Activated T-cell treated with anti-CD3 and anti-CD28 coated beads, Interleukin-2, amount 50 U/mL, for 72 hours (primary cell): ENCODE measurements around the gene CHP2. TPM values are rescaled to one million over a fixed set of nuclear protein-coding genes. Genes with fewer than 3 reads are reported as not detected.
"Not testable (repeated sequence)": the region's sequence is repeated elsewhere in the genome, so short reads cannot be mapped to it uniquely, and the experiment has no call there.

Source experiments
- ATAC-seq, 2 donors: fragments of 150-1000 bp; cut with Tn5 transposase; replicated peaks in 1 of 2; 2 replicates each; pipeline ENCODE4 v1.10.0; 2021; ENCODE audit warnings: moderate library complexity in 2 of 2, mild to moderate bottlenecking in 1 of 2
- DNase-seq, 2 donors: peaks; one replicate each; pipeline ENCODE4 v3.0.0; 2021 to 2022; ENCODE audit warnings: mixed read lengths in 1 of 2
- H3K27ac Mint-ChIP-seq: one replicate; pipeline ENCODE4 v1.8.0; 2022; ENCODE audit warnings: mild to moderate bottlenecking, moderate library complexity, mixed read lengths
- H3K27me3 Mint-ChIP-seq: one replicate; pipeline ENCODE4 v1.8.0; 2022; ENCODE audit warnings: low read depth, mixed read lengths
- H3K36me3 Mint-ChIP-seq, 2 donors: one replicate each; pipeline ENCODE4 v1.8.0; 2022; ENCODE audit warnings: mixed read lengths in 2 of 2, mild to moderate bottlenecking in 1 of 2; ENCODE audit not compliant: insufficient read depth in 2 of 2
- H3K4me1 Mint-ChIP-seq: one replicate; pipeline ENCODE4 v1.8.0; 2022; ENCODE audit warnings: low read depth, mixed read lengths
- H3K4me3 Mint-ChIP-seq, 2 donors: one replicate each; pipeline ENCODE4 v1.8.0; 2022; ENCODE audit warnings: mild to moderate bottlenecking in 2 of 2, mixed read lengths in 2 of 2, moderate library complexity in 2 of 2
- H3K9me3 Mint-ChIP-seq, 2 donors: one replicate each; pipeline ENCODE4 v1.8.0; 2022; ENCODE audit warnings: mixed read lengths in 2 of 2
- total RNA-seq, 2 donors: library from RNA; stranded (reverse); gene quantifications; one replicate each; pipeline ENCODE4 v1.2.3, GENCODE V29; 2022

Gene CHP2
- not detected for total RNA-seq

- Mint-ChIP-seq H3K4me1 (no peaks in the 10 kb centered on the region), H3K27ac (no peak within 1 kb of the TSS), H3K9me3 (no peaks in the 10 kb centered on the region), H3K4me3 (peak within 1 kb of the TSS; percentile 23 to 30), H3K36me3 (no peaks in the 10 kb centered on the region), H3K27me3 (peaks cover 71% of the 10 kb centered on the region)
- no peak for ATAC-seq
- DNase-seq, result peak in 1 of 2 donors; percentile 3
These were observed at the start of gene CHP2 for GRCh38 chr16:23754594-23755483. CHP2 (plus strand) TSS chr16:23755026; CDS start chr16:23755050, 24 bp downstream.

- no peak for ATAC-seq
- H3K4me3 Mint-ChIP-seq, result no peak overlapping the region
- no peaks in the 10 kb centered on the region for H3K4me1 Mint-ChIP-seq
- H3K36me3 Mint-ChIP-seq, result peaks cover 12 to 18% of the 10 kb centered on the region in 2 donors
- H3K27ac Mint-ChIP-seq, result no peak overlapping the region
- peaks cover 35% of the 10 kb centered on the region for H3K27me3 Mint-ChIP-seq
- no peak for DNase-seq
- peaks cover 8 to 10% of the 10 kb centered on the region in 2 donors for H3K9me3 Mint-ChIP-seq
These were observed 49.3 kb upstream of the CHP2 start for GRCh38 chr16:23705517-23705902.

DNA sequence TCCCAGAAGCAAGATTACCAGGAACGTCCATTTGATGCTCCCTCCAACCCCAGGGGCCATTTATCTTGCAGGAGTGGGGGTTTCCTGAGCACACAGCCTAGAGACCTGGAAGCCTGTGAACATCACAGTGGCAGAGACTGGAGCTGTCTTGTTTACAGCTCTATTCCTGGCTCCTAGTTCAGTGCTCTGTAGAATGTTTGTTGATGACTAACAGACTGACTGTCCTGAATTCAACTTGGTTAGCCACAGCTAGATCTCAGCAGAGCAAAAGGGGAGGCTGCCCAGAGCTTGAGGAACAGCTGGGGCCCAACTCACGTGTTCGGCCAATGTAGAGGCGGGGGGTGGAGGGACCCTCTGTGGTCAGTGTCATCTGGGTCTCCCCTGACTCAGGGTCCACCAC lies 48.4 kb upstream of the CHP2 start:
- Mint-ChIP-seq H3K27me3 (peaks cover 43% of the 10 kb centered on the region), H3K4me1 (no peaks in the 10 kb centered on the region), H3K4me3 (no peak overlapping the region), H3K36me3 (peaks cover 12 to 20% of the 10 kb centered on the region in 2 donors), H3K27ac (no peak overlapping the region), H3K9me3 (peaks cover 8 to 10% of the 10 kb centered on the region in 2 donors)
- ATAC-seq, result no peak
- DNase-seq, result no peak

GRCh38 chr16:23709536-23709935 lies 45.3 kb upstream of the CHP2 start:
- no peak overlapping the region for H3K4me3 Mint-ChIP-seq
- peaks cover 4 to 5% of the 10 kb centered on the region in 2 donors for H3K9me3 Mint-ChIP-seq
- H3K27me3 Mint-ChIP-seq, result peaks cover 47% of the 10 kb centered on the region
- no peak overlapping the region for H3K27ac Mint-ChIP-seq
- DNase-seq, result no peak
- ATAC-seq, result no peak
- peaks cover 6 to 10% of the 10 kb centered on the region in 2 donors for H3K36me3 Mint-ChIP-seq
- H3K4me1 Mint-ChIP-seq, result no peaks in the 10 kb centered on the region

GRCh38 chr16:23710008-23710407 lies 44.8 kb upstream of the CHP2 start:
- Mint-ChIP-seq H3K4me1 (no peaks in the 10 kb centered on the region), H3K9me3 (peaks cover 4 to 5% of the 10 kb centered on the region in 2 donors), H3K4me3 (no peak overlapping the region), H3K27me3 (peaks cover 52% of the 10 kb centered on the region), H3K36me3 (peaks cover 6 to 10% of the 10 kb centered on the region in 2 donors), H3K27ac (no peak overlapping the region)
- ATAC-seq (no peak), DNase-seq (no peak)

DNA sequence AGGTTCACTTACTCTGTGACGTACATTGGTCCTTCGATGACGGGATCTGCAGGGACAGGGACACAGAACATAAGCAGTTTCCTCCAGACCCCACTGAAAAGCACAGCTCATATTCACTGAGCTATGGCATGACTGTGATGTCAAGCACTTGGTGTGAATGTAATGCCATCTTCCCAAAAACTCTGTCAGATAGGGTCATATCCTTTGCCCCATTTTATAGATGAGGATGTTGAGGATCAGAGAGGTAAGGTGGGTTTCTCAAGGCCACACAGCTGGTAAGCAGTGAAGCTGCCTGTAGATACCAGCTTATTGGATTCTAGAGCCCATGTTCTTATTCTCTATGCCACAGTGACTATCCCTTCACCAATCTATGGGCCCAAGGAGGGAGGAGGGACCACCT lies 44.3 kb upstream of the CHP2 start:
- DNase-seq (no peak), ATAC-seq (no peak)
- peaks cover 6 to 10% of the 10 kb centered on the region in 2 donors for H3K36me3 Mint-ChIP-seq
- no peak overlapping the region for H3K4me3 Mint-ChIP-seq
- no peaks in the 10 kb centered on the region for H3K4me1 Mint-ChIP-seq
- no peak overlapping the region for H3K27ac Mint-ChIP-seq
- peaks cover 4 to 5% of the 10 kb centered on the region in 2 donors for H3K9me3 Mint-ChIP-seq
- H3K27me3 Mint-ChIP-seq, result peaks cover 51% of the 10 kb centered on the region

DNA sequence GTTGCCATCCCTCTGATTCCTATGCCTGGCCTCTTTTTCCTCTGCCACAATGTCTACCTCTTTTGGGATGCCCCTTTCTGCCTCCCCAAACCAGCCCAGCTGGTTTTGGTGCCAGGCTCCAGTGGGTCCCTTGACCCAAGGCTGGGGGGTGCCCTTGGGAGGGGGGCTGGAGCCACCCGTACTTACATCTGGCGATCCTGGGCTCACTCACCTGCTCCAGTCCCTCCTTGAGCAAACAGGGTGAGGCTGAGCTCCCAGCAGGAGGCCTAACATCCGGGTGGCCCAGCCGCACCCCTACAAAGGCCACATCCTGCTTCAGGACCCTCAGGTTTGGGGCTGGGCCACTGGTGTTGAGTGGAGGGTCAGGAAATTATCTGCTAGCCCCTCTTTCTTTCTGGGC lies 43.0 kb upstream of the CHP2 start:
- ATAC-seq (no peak), DNase-seq (no peak)
- no peak overlapping the region for H3K4me3 Mint-ChIP-seq
- peaks cover 56% of the 10 kb centered on the region for H3K27me3 Mint-ChIP-seq
- no peaks in the 10 kb centered on the region for H3K4me1 Mint-ChIP-seq
- peaks cover 6 to 10% of the 10 kb centered on the region in 2 donors for H3K36me3 Mint-ChIP-seq
- H3K27ac Mint-ChIP-seq, result no peak overlapping the region
- peaks cover 4 to 5% of the 10 kb centered on the region in 2 donors for H3K9me3 Mint-ChIP-seq

DNA sequence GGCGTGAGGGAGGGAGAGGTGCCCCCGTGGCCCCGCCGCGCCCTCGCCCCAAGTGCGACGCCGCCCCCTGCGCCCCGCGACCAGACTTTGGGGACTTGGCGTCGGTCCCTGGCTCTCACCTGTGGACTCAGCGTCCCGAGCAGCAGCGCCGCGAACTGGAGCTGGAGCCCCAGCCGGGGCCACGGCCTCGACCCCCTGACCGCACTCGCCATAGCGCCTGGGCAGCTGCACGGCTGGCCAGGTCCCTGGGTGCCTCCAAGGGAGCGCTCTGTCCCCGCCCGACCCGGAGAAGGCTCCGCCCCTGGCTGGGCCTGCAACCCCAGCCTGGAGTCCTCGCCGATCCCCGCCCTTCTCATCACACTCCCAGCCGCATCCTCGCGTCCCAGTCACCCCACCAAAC lies 41.9 kb upstream of the CHP2 start, which contains the start of gene ERN2:
Gene ERN2, minus strand, starts transcription at position 247 of the 400 bp plus-strand sequence. Its CDS starts 35 bp downstream, at position 212.
- ATAC-seq, result no peak
- DNase-seq, result no peak
- Mint-ChIP-seq H3K36me3 (peaks cover 6 to 10% of the 10 kb centered on the region in 2 donors), H3K4me1 (no peaks in the 10 kb centered on the region), H3K9me3 (peaks cover 4 to 5% of the 10 kb centered on the region in 2 donors), H3K4me3 (peak within 1 kb of the TSS in 1 of 2 donors; percentile 31), H3K27me3 (peaks cover 68% of the 10 kb centered on the region), H3K27ac (no peak within 1 kb of the TSS)

DNA sequence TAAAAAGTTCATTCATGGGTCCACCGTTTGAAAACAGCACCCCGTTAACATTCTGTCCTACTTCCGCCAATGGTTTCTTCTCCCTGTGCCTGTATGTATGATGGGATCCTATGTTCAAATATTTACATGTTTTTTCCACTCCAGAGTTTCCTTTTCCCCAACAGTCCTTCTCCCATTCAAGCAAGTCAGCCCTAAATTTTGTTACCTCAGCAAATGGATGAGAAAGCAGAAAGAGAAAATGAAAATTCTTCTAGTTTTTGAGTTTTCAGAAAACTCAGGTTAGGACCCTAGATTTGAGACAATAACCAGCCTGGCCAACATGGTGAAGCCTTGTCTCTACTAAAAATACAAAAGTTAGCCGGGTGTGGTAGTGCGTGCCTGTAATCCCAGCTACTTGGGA lies 38.3 kb upstream of the CHP2 start:
- Mint-ChIP-seq H3K27me3 (peaks cover 49% of the 10 kb centered on the region), H3K4me1 (no peaks in the 10 kb centered on the region), H3K9me3 (no peaks in the 10 kb centered on the region), H3K4me3 (no peak overlapping the region), H3K36me3 (no peaks in the 10 kb centered on the region), H3K27ac (no peak overlapping the region)
- ATAC-seq, result no peak
- no peak for DNase-seq

DNA sequence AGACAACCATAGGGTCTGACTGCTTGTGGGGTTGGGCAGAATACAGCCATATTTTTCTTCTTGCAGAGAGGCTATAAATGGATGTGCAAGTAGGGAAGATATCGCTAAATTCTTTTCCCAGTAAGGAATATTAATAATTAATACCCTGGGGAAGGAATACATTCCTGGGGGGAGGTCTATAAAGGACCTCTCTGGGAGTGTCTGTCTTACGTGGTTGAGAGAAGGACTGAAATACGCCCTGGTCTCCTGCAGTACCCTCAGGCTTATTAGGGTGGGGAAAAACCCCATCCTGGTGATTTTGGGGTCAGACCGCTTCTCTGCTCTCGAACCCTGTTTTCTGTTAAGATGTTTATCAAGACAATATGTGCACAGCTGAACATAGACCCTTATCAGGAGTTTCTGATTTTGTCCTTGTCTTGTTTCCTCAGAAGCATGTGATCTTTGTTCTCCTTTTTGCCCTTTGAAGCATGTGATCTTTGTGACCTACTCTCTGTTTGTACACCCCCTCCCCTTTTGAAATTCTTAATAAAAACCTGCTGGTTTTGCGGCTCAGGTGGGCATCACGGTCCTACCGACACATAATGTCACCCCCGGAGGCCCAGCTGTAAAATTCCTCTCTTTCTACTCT lies 32.1 kb upstream of the CHP2 start:
- peaks cover 14% of the 10 kb centered on the region for H3K27me3 Mint-ChIP-seq
- not testable (repeated sequence) for DNase-seq, H3K9me3 Mint-ChIP-seq, H3K4me1 Mint-ChIP-seq, H3K27ac Mint-ChIP-seq, H3K36me3 Mint-ChIP-seq, H3K4me3 Mint-ChIP-seq, ATAC-seq

GRCh38 chr16:23724096-23724784 lies 30.6 kb upstream of the CHP2 start:
- Mint-ChIP-seq H3K27ac (peak overlapping the region; percentile 20), H3K27me3 (peaks cover 17% of the 10 kb centered on the region), H3K4me3 (no peak overlapping the region), H3K9me3 (peaks cover 2 to 6% of the 10 kb centered on the region in 2 donors), H3K36me3 (peaks cover 3 to 5% of the 10 kb centered on the region in 2 donors), H3K4me1 (peaks cover 8% of the 10 kb centered on the region)
- ATAC-seq, result no peak
- no peak for DNase-seq

- peaks cover 8% of the 10 kb centered on the region for H3K4me1 Mint-ChIP-seq
- peaks cover 3 to 5% of the 10 kb centered on the region in 2 donors for H3K36me3 Mint-ChIP-seq
- no peak for DNase-seq
- H3K27ac Mint-ChIP-seq, result no peak overlapping the region
- peaks cover 2 to 6% of the 10 kb centered on the region in 2 donors for H3K9me3 Mint-ChIP-seq
- no peak overlapping the region for H3K4me3 Mint-ChIP-seq
- H3K27me3 Mint-ChIP-seq, result peaks cover 22% of the 10 kb centered on the region
- ATAC-seq, result no peak
These were observed 30.1 kb upstream of the CHP2 start for GRCh38 chr16:23724785-23725131.

DNA sequence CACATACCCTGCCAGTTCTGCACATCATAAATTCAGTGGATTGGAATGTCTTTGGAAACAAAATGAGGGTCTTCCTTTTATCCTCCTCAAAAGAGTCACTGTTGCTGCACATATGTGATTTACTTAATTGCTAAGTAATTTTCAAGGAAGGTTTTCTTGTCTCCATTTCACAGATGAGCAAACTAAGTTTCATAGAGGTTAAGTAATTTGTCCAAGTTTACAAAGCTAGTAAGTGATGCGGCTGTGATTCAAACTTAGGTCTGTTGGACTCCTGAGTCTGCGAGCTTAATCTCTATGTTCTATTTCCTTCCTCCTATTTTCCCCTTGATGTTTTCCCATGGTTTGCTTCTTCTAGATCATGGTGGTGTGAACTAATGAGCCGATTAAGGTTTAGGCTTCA lies 28.1 kb upstream of the CHP2 start:
- DNase-seq (no peak), ATAC-seq (no peak)
- Mint-ChIP-seq H3K36me3 (peaks cover 3 to 5% of the 10 kb centered on the region in 2 donors), H3K27me3 (peaks cover 30% of the 10 kb centered on the region), H3K4me3 (no peak overlapping the region), H3K4me1 (peaks cover 8% of the 10 kb centered on the region), H3K9me3 (peaks cover 2 to 6% of the 10 kb centered on the region in 2 donors), H3K27ac (no peak overlapping the region)
